ENCODE results near the gene NAGS. TPM values are rescaled to one million over a fixed set of nuclear protein-coding genes. Genes with fewer than 3 reads are reported as not detected.

The NAGS gene
- total RNA-seq, 4 donors from 2014 or later, result 0.13 to 1.2 (median 0.34) TPM

GRCh38 chr17:43998552-43998951, 5.9 kb upstream of the NAGS start:
- no peaks in the 10 kb centered on the region for H3K36me3 ChIP-seq
- in situ Hi-C loops (cut with MboI; ENCODE audit: low sequenced_read_pairs in 4 of 4) (loop anchor here in 3 of 4 donors (10.0 kb wide), 1 partner anchor 54 kb away; the partner anchor contains the start of gene PPY (in 3 of the 3)), intact Hi-C loops (cut with DNase I; ENCODE audit: low total_unique reads) (no loop called here)
- H3K9me3 ChIP-seq, result no peaks in the 10 kb centered on the region
- TF ChIP-seq CTCF (IDR thresholded peaks at IDR 0.05 in 4 of 5, conservative IDR thresholded peaks at IDR 0.05 in 1 of 5), result no peak
- no peak for TF ChIP-seq POLR2A (IDR thresholded peaks at IDR 0.05)
- H3K27ac ChIP-seq, result no peak overlapping the region
- no peak overlapping the region for H3K4me3 ChIP-seq
- peaks cover 6 to 14% (median 13%) of the 10 kb centered on the region in 3 donors for H3K27me3 ChIP-seq
- H3K4me1 ChIP-seq, result peaks cover 3 to 8% of the 10 kb centered on the region in 2 donors
- ATAC-seq (no peak), DNase-seq (no peak)

- Histone ChIP-seq H3K4me1 (peaks cover 3 to 8% of the 10 kb centered on the region in 2 donors), H3K4me3 (no peak overlapping the region), H3K27ac (no peak overlapping the region), H3K9me3 (no peaks in the 10 kb centered on the region), H3K27me3 (peaks cover 11 to 19% (median 18%) of the 10 kb centered on the region in 3 donors), H3K36me3 (no peaks in the 10 kb centered on the region)
- ATAC-seq (no peak), DNase-seq (no peak)
- intact Hi-C loops (cut with DNase I; ENCODE audit: low total_unique reads), result no loop called here
- TF ChIP-seq POLR2A (IDR thresholded peaks at IDR 0.05) (no peak), CTCF (IDR thresholded peaks at IDR 0.05 in 4 of 5, conservative IDR thresholded peaks at IDR 0.05 in 1 of 5) (no peak)
- in situ Hi-C loops (cut with MboI; ENCODE audit: low sequenced_read_pairs in 4 of 4), result loop anchor here in 3 of 4 donors (10.0 kb wide), 1 partner anchor 54 kb away; the partner anchor contains the start of gene PPY (in 3 of the 3)
These were observed 5.4 kb upstream of the NAGS start for GRCh38 chr17:43999024-43999423.

GRCh38 chr17:44000141-44000860, 4.1 kb upstream of the NAGS start:
- Histone ChIP-seq H3K9me3 (no peaks in the 10 kb centered on the region), H3K4me1 (peaks cover 0 to 4% of the 10 kb centered on the region in 2 donors), H3K27ac (no peak overlapping the region), H3K4me3 (no peak overlapping the region), H3K27me3 (peaks cover 24 to 32% (median 25%) of the 10 kb centered on the region in 3 donors), H3K36me3 (no peaks in the 10 kb centered on the region)
- intact Hi-C loops (cut with DNase I; ENCODE audit: low total_unique reads) (no loop called here), in situ Hi-C loops (cut with MboI; ENCODE audit: low sequenced_read_pairs in 4 of 4) (no loop called here)
- ATAC-seq (no peak), DNase-seq (no peak)
- TF ChIP-seq CTCF (IDR thresholded peaks at IDR 0.05 in 4 of 5, conservative IDR thresholded peaks at IDR 0.05 in 1 of 5) (no peak), POLR2A (IDR thresholded peaks at IDR 0.05) (no peak)

GRCh38 chr17:44000871-44001460, 3.5 kb upstream of the NAGS start:
- H3K36me3 ChIP-seq, result no peaks in the 10 kb centered on the region
- DNase-seq (no peak), ATAC-seq (no peak)
- in situ Hi-C loops (cut with MboI; ENCODE audit: low sequenced_read_pairs in 4 of 4), result no loop called here
- H3K27ac ChIP-seq, result no peak overlapping the region
- peaks cover 28 to 35% (median 29%) of the 10 kb centered on the region in 3 donors for H3K27me3 ChIP-seq
- TF ChIP-seq POLR2A (IDR thresholded peaks at IDR 0.05) (no peak), CTCF (IDR thresholded peaks at IDR 0.05 in 4 of 5, conservative IDR thresholded peaks at IDR 0.05 in 1 of 5) (no peak)
- no peaks in the 10 kb centered on the region for H3K9me3 ChIP-seq
- intact Hi-C loops (cut with DNase I; ENCODE audit: low total_unique reads), result no loop called here
- no peak overlapping the region for H3K4me3 ChIP-seq
- H3K4me1 ChIP-seq, result peaks cover under 1 to 9% of the 10 kb centered on the region in 2 donors
